Mesothelial cell of epicardium (in vitro differentiated cells): ENCODE results near the gene YES1. TPM values are rescaled to one million over a fixed set of nuclear protein-coding genes. Genes with fewer than 3 reads are reported as not detected.

ENCODE experiments used
- DNase-seq, 2 experiments: peaks; one replicate each; pipeline ENCODE4 v3.0.0; 2021; ENCODE audit warnings: low spot score in 2 of 2; ENCODE audit not compliant: unreplicated experiment in 2 of 2
- H3K27ac Mint-ChIP-seq: 2 replicates; pipeline ENCODE4 v1.8.0; 2021; ENCODE audit warnings: mixed read lengths
- H3K27me3 Mint-ChIP-seq: 2 replicates; pipeline ENCODE4 v1.8.0; 2021; ENCODE audit warnings: low read depth, mixed read lengths
- H3K36me3 Mint-ChIP-seq: 2 replicates; pipeline ENCODE4 v1.8.0; 2021; ENCODE audit warnings: mixed read lengths
- H3K4me1 Mint-ChIP-seq: 2 replicates; pipeline ENCODE4 v1.8.0; 2021; ENCODE audit warnings: mixed read lengths
- H3K4me3 Mint-ChIP-seq: 2 replicates; pipeline ENCODE4 v1.8.0; 2021; ENCODE audit warnings: mild to moderate bottlenecking, moderate library complexity, mixed read lengths
- H3K9me3 Mint-ChIP-seq: 2 replicates; pipeline ENCODE4 v1.8.0; 2021; ENCODE audit warnings: mixed read lengths
- CTCF ChIP-seq: fragments of 200-600 bp; sonication (generic); IDR thresholded peaks from one replicate; pipeline ENCODE4 v1.5.0; 2021; ENCODE audit warnings: antibody characterized with exemption; ENCODE audit not compliant: unreplicated experiment
- total RNA-seq: library from RNA; stranded (reverse); gene quantifications from 3 replicates; pipeline ENCODE4 v1.2.1, GENCODE V29; 2021

The YES1 gene
- total RNA-seq, 1 donor from 2014 or later = 47.5 TPM

GRCh38 chr18:848062-848861 lies 36.2 kb upstream of the YES1 start:
- no peaks in the 10 kb centered on the region for H3K4me1 Mint-ChIP-seq
- H3K4me3 Mint-ChIP-seq = no peak overlapping the region
- no peaks in the 10 kb centered on the region for H3K36me3 Mint-ChIP-seq
- peaks cover 3% of the 10 kb centered on the region for H3K27me3 Mint-ChIP-seq
- H3K27ac Mint-ChIP-seq = no peak overlapping the region
- no peak for TF ChIP-seq CTCF
- H3K9me3 Mint-ChIP-seq = no peaks in the 10 kb centered on the region
- DNase-seq = no peak

- H3K36me3 Mint-ChIP-seq = no peaks in the 10 kb centered on the region
- peaks cover 2% of the 10 kb centered on the region for H3K4me1 Mint-ChIP-seq
- no peak overlapping the region for H3K4me3 Mint-ChIP-seq
- TF ChIP-seq CTCF = no peak
- no peak for DNase-seq
- no peaks in the 10 kb centered on the region for H3K9me3 Mint-ChIP-seq
- H3K27ac Mint-ChIP-seq = no peak overlapping the region
- H3K27me3 Mint-ChIP-seq = peaks cover 11% of the 10 kb centered on the region
Observed at GRCh38 chr18:845152-845819, 33.2 kb upstream of the YES1 start.

- peaks cover 15% of the 10 kb centered on the region for H3K27me3 Mint-ChIP-seq
- TF ChIP-seq CTCF = no peak
Observed at GRCh38 chr18:841647-842370, 29.8 kb upstream of the YES1 start.

GRCh38 chr18:840516-840915 lies 28.5 kb upstream of the YES1 start:
- no peaks in the 10 kb centered on the region for H3K9me3 Mint-ChIP-seq
- peaks cover 8% of the 10 kb centered on the region for H3K4me1 Mint-ChIP-seq
- H3K27me3 Mint-ChIP-seq = peaks cover 19% of the 10 kb centered on the region
- no peak overlapping the region for H3K4me3 Mint-ChIP-seq
- no peak overlapping the region for H3K27ac Mint-ChIP-seq
- no peak for TF ChIP-seq CTCF
- H3K36me3 Mint-ChIP-seq = no peaks in the 10 kb centered on the region
- no peak for DNase-seq

More at GRCh38 chr18:841647-842370, 29.8 kb upstream of the YES1 start:
- Mint-ChIP-seq H3K9me3 (no peaks in the 10 kb centered on the region), H3K4me3 (no peak overlapping the region), H3K36me3 (no peaks in the 10 kb centered on the region), H3K27ac (no peak overlapping the region), H3K4me1 (peaks cover 8% of the 10 kb centered on the region)
- no peak for DNase-seq

GRCh38 chr18:840023-840408 lies 28.0 kb upstream of the YES1 start:
- Mint-ChIP-seq H3K9me3 (no peaks in the 10 kb centered on the region), H3K36me3 (no peaks in the 10 kb centered on the region), H3K4me3 (no peak overlapping the region), H3K27me3 (peaks cover 19% of the 10 kb centered on the region), H3K4me1 (peaks cover 8% of the 10 kb centered on the region), H3K27ac (no peak overlapping the region)
- DNase-seq = no peak
- TF ChIP-seq CTCF = no peak
